SW 1271 (cell line): ENCODE measurements around the gene PEAK1.

Experiments used
- DNase-seq, 2 experiments: peaks; one replicate each; lab custom pipeline; 2025; lab: John Stamatoyannopoulos, UW

The PEAK1 gene

GRCh38 chr15:77402740-77403379 is 17.0 kb downstream of the PEAK1 start:
- no peak for DNase-seq

GRCh38 chr15:77400258-77400657 is 19.6 kb downstream of the PEAK1 start:
- DNase-seq, result no peak

GRCh38 chr15:77398927-77399326 is 21.0 kb downstream of the PEAK1 start:
- DNase-seq, result no peak

- DNase-seq, result no peak
Observed at GRCh38 chr15:77396692-77397091, 23.2 kb downstream of the PEAK1 start.

GRCh38 chr15:77395013-77395774 is 24.7 kb downstream of the PEAK1 start:
- DNase-seq, result no peak

- DNase-seq, result no peak
Observed at GRCh38 chr15:77393471-77393840, 26.4 kb downstream of the PEAK1 start.

- no peak for DNase-seq
Observed at GRCh38 chr15:77392762-77393470, 27.0 kb downstream of the PEAK1 start.

GRCh38 chr15:77391372-77391951 is 28.4 kb downstream of the PEAK1 start:
- no peak for DNase-seq

- DNase-seq, result no peak
Observed at GRCh38 chr15:77387365-77388105, 32.4 kb downstream of the PEAK1 start.

GRCh38 chr15:77386626-77387025 is 33.3 kb downstream of the PEAK1 start:
- no peak for DNase-seq

- DNase-seq, result no peak
Observed at GRCh38 chr15:77384589-77385359, 35.1 kb downstream of the PEAK1 start.

- DNase-seq, result no peak
Observed at GRCh38 chr15:77384086-77384485, 35.8 kb downstream of the PEAK1 start.

GRCh38 chr15:77380033-77380432 is 39.9 kb downstream of the PEAK1 start:
- no peak for DNase-seq

GRCh38 chr15:77376770-77377169 is 43.1 kb downstream of the PEAK1 start:
- DNase-seq, result no peak

- DNase-seq, result no peak
Observed at GRCh38 chr15:77375133-77375532, 44.8 kb downstream of the PEAK1 start.

- no peak for DNase-seq
Observed at GRCh38 chr15:77373441-77373840, 46.5 kb downstream of the PEAK1 start.

- no peak for DNase-seq
Observed at GRCh38 chr15:77371850-77372563, 47.9 kb downstream of the PEAK1 start.

- DNase-seq, result no peak
Observed at GRCh38 chr15:77370580-77370979, 49.3 kb downstream of the PEAK1 start.

- no peak for DNase-seq
Observed at GRCh38 chr15:77369168-77369567, 50.7 kb downstream of the PEAK1 start.

GRCh38 chr15:77367631-77368030 is 52.3 kb downstream of the PEAK1 start:
- DNase-seq, result no peak

- no peak for DNase-seq
Observed at GRCh38 chr15:77361456-77361855, 58.4 kb downstream of the PEAK1 start.
